Measurements from ENCODE around the gene PRRC2B. TPM values are rescaled to one million over a fixed set of nuclear protein-coding genes. Genes with fewer than 3 reads are reported as not detected.

Gene PRRC2B
- total RNA-seq, 1 experiment from 2014 or later = 137 TPM

- Mint-ChIP-seq H3K27me3 (ENCODE audit: unreplicated experiment) (no peaks in the 10 kb centered on the region), H3K4me1 (ENCODE audit: low read depth, unreplicated experiment) (no peaks in the 10 kb centered on the region), H3K4me3 (ENCODE audit: low read depth, unreplicated experiment) (no peak overlapping the region), H3K27ac (ENCODE audit: unreplicated experiment) (no peak overlapping the region), H3K9me3 (ENCODE audit: low read depth, unreplicated experiment) (no peaks in the 10 kb centered on the region), H3K36me3 (ENCODE audit: insufficient read depth, unreplicated experiment) (peaks cover 41% of the 10 kb centered on the region)
- no peak for DNase-seq
- TF ChIP-seq CTCF (IDR thresholded peaks at IDR 0.05; ENCODE audit: unreplicated experiment) = no peak
- BruUV-seq (replicated peaks) = no TSS peak
- intact Hi-C loops (cut with micrococcal nuclease; ENCODE audit: unreplicated experiment) = no loop called here
- CTCF ChIA-PET = no interaction called here
These were observed 103.0 kb downstream of the PRRC2B start for GRCh38 chr9:131496844-131497405.

DNA sequence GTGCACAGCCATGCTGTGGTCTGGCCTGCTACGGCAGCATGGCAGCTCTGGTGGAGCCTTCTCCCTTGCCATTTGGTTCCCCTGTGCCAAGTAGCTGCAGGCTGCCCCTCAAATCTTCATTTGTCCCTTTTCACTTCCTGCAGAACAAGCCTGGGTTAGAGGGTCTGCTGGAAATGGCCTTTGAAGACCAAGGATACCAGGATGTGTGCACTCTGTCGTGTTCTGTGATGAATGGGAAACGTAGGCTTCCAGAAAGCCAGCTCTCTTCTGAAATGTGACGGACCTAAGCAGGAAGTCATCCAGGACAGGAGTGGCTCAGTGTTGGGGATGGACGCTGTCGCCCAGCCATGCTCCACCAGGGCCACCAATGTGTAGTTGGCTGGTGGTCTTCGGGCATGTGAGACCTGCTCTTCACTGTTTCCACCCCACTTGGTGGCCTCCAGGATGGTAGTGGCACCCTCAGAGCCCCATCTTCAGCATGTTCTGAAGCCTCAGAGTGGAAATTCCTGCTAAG lies 105.4 kb downstream of the PRRC2B start:
- no peak for DNase-seq
- intact Hi-C loops (cut with micrococcal nuclease; ENCODE audit: unreplicated experiment) = no loop called here
- BruUV-seq (replicated peaks) = no TSS peak
- TF ChIP-seq CTCF (IDR thresholded peaks at IDR 0.05; ENCODE audit: unreplicated experiment) = no peak
- peaks cover 14% of the 10 kb centered on the region for H3K4me1 Mint-ChIP-seq (ENCODE audit: low read depth, unreplicated experiment)
- no peaks in the 10 kb centered on the region for H3K9me3 Mint-ChIP-seq (ENCODE audit: low read depth, unreplicated experiment)
- no peak overlapping the region for H3K4me3 Mint-ChIP-seq (ENCODE audit: low read depth, unreplicated experiment)
- H3K27me3 Mint-ChIP-seq (ENCODE audit: unreplicated experiment) = no peaks in the 10 kb centered on the region
- peaks cover 49% of the 10 kb centered on the region for H3K36me3 Mint-ChIP-seq (ENCODE audit: insufficient read depth, unreplicated experiment)
- CTCF ChIA-PET = no interaction called here
- no peak overlapping the region for H3K27ac Mint-ChIP-seq (ENCODE audit: unreplicated experiment)

DNA sequence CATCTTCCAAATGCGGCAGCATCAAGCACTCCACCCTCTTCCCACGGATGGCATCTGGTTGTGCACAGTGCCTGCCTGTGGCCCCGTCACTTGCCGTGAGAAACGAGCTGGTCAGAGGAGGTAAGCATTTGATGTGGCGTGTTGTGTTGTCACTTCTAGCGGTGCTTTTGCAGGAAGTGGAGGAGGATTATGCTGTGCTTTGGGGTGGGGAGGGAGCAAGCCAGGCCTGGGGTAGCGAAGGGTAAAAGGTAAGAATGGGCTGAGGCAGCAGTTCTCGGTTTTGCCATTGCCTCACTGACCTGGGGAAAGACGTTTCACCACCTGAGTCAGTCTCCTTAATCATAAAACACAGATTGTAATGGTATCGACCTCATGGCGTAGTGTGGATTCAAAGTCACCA lies 106.5 kb downstream of the PRRC2B start:
- Mint-ChIP-seq H3K4me1 (ENCODE audit: low read depth, unreplicated experiment) (peaks cover 17% of the 10 kb centered on the region), H3K27ac (ENCODE audit: unreplicated experiment) (no peak overlapping the region), H3K27me3 (ENCODE audit: unreplicated experiment) (no peaks in the 10 kb centered on the region), H3K4me3 (ENCODE audit: low read depth, unreplicated experiment) (no peak overlapping the region), H3K9me3 (ENCODE audit: low read depth, unreplicated experiment) (no peaks in the 10 kb centered on the region), H3K36me3 (ENCODE audit: insufficient read depth, unreplicated experiment) (peaks cover 43% of the 10 kb centered on the region)
- intact Hi-C loops (cut with micrococcal nuclease; ENCODE audit: unreplicated experiment) = no loop called here
- no peak for DNase-seq
- TF ChIP-seq CTCF (IDR thresholded peaks at IDR 0.05; ENCODE audit: unreplicated experiment) = no peak
- CTCF ChIA-PET = no interaction called here
- no TSS peak for BruUV-seq (replicated peaks)

DNA sequence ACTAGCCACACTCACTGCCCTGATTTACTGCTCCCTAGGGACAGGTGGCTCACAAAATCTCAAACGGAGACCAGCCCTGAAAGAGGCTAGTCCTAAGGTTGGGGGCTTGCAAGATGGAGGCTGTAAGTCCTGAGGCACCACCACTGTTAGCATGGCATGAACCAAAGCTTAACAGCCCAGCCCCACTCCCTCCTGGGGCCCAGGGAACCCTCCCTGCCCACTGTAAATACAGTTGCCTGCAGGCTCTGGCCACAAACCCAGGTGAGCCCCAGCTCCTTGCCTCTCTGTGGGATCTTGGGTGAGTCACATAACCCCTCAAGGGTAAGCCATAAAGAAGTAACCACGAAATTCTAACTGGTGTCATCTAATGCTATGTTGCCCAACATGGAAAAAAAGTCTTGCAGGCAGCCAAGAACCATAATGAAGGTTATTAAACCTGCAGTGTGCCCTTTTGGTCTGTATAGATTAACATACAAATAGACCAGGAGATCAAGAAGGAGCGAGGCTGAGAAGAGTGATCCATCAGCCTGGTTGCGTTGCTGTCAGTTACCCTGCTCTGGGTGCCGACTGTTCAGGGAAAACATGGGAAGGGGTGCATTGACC lies 107.2 kb downstream of the PRRC2B start:
- CTCF ChIA-PET = no interaction called here
- Mint-ChIP-seq H3K4me3 (ENCODE audit: low read depth, unreplicated experiment) (no peak overlapping the region), H3K27me3 (ENCODE audit: unreplicated experiment) (no peaks in the 10 kb centered on the region), H3K36me3 (ENCODE audit: insufficient read depth, unreplicated experiment) (peaks cover 43% of the 10 kb centered on the region), H3K9me3 (ENCODE audit: low read depth, unreplicated experiment) (no peaks in the 10 kb centered on the region), H3K4me1 (ENCODE audit: low read depth, unreplicated experiment) (peaks cover 17% of the 10 kb centered on the region), H3K27ac (ENCODE audit: unreplicated experiment) (no peak overlapping the region)
- TF ChIP-seq CTCF (IDR thresholded peaks at IDR 0.05; ENCODE audit: unreplicated experiment) = no peak
- intact Hi-C loops (cut with micrococcal nuclease; ENCODE audit: unreplicated experiment) = no loop called here
- no peak for DNase-seq
- BruUV-seq (replicated peaks) = no TSS peak

Data from Calu3 (cell line).